ENCODE data around the gene PLCXD1. TPM values are rescaled to one million over a fixed set of nuclear protein-coding genes. Genes with fewer than 3 reads are reported as not detected.
"Not testable (repeated sequence)": the region's sequence is repeated elsewhere in the genome, so short reads cannot be mapped to it uniquely, and the experiment has no call there.

The PLCXD1 gene
- total RNA-seq, 1 donor from 2014 or later, result 14.0 TPM

GRCh38 chrX:318739-319578, 37.8 kb downstream of the PLCXD1 start, which contains the start of gene GTPBP6:
Gene GTPBP6 (minus strand): TSS chrX:318796. CDS start chrX:318787, 9 bp downstream.
- peak within 1 kb of the TSS; percentile 96 to 99 for H3K4me3 ChIP-seq
- H3K9me3 ChIP-seq, result no peaks in the 10 kb centered on the region
- DNase-seq (ENCODE audit: extremely low spot score in 2 of 2), result peak; percentile 99 to 100
- TF ChIP-seq POLR2A (IDR thresholded peaks at IDR 0.05), result peak in 1 of 2 donors; percentile 67
- peak in 1 of 3 experiments; percentile 12 for TF ChIP-seq CTCF (IDR thresholded peaks at IDR 0.05)
- TF ChIP-seq POLR2AphosphoS5 (IDR thresholded peaks at IDR 0.05; ENCODE audit: insufficient read depth in 1 of 2, low read depth in 1 of 2), result peak; percentile 74 to 90
- no peaks in the 10 kb centered on the region for H3K27me3 ChIP-seq
- intact Hi-C loops (cut with DNase I), result loop anchor here (2.0 kb wide), 1 partner anchor 68 kb away; the partner anchor contains the start of gene PPP2R3B
- peaks cover 0 to 10% of the 10 kb centered on the region in 2 donors for H3K36me3 ChIP-seq
- H3K4me1 ChIP-seq, result peaks cover 15% of the 10 kb centered on the region
- H3K27ac ChIP-seq, result peak within 1 kb of the TSS; percentile 97

- TF ChIP-seq CTCF (IDR thresholded peaks at IDR 0.05) (no peak), POLR2AphosphoS5 (IDR thresholded peaks at IDR 0.05; ENCODE audit: insufficient read depth in 1 of 2, low read depth in 1 of 2) (no peak), POLR2A (IDR thresholded peaks at IDR 0.05) (no peak)
- H3K4me1 ChIP-seq, result peaks cover 15% of the 10 kb centered on the region
- no peak for DNase-seq (ENCODE audit: extremely low spot score in 2 of 2)
- H3K4me3 ChIP-seq, result peak overlapping the region; percentile 96 to 99
- no peaks in the 10 kb centered on the region for H3K9me3 ChIP-seq
- H3K27ac ChIP-seq, result peak overlapping the region; percentile 93
- intact Hi-C loops (cut with DNase I), result loop anchor here (2.0 kb wide), 1 partner anchor 67 kb away; the partner anchor contains the start of gene PPP2R3B
- H3K27me3 ChIP-seq, result no peaks in the 10 kb centered on the region
- peaks cover 0 to 7% of the 10 kb centered on the region in 2 donors for H3K36me3 ChIP-seq
Measured at GRCh38 chrX:319579-320125, 38.5 kb downstream of the PLCXD1 start.

- H3K4me3 ChIP-seq, result peak overlapping the region; percentile 96 to 99
- no peak for TF ChIP-seq POLR2A (IDR thresholded peaks at IDR 0.05)
- no peak for TF ChIP-seq CTCF (IDR thresholded peaks at IDR 0.05)
- TF ChIP-seq POLR2AphosphoS5 (IDR thresholded peaks at IDR 0.05; ENCODE audit: insufficient read depth in 1 of 2, low read depth in 1 of 2), result no peak
- no peak for DNase-seq (ENCODE audit: extremely low spot score in 2 of 2)
- H3K9me3 ChIP-seq, result no peaks in the 10 kb centered on the region
- intact Hi-C loops (cut with DNase I), result no loop called here
- H3K27ac ChIP-seq, result peak overlapping the region; percentile 93
- H3K4me1 ChIP-seq, result peaks cover 15% of the 10 kb centered on the region
- H3K36me3 ChIP-seq, result peaks cover 0 to under 1% of the 10 kb centered on the region in 2 donors
- H3K27me3 ChIP-seq, result no peaks in the 10 kb centered on the region
Measured at GRCh38 chrX:320126-320783, 39.1 kb downstream of the PLCXD1 start.

GRCh38 chrX:323721-324628, 42.8 kb downstream of the PLCXD1 start:
- Histone ChIP-seq H3K4me1 (peaks cover 15% of the 10 kb centered on the region), H3K27me3 (no peaks in the 10 kb centered on the region), H3K36me3 (no peaks in the 10 kb centered on the region), H3K27ac (no peak overlapping the region), H3K9me3 (no peaks in the 10 kb centered on the region), H3K4me3 (no peak overlapping the region)
- intact Hi-C loops (cut with DNase I), result no loop called here
- no peak for DNase-seq (ENCODE audit: extremely low spot score in 2 of 2)
- TF ChIP-seq CTCF (IDR thresholded peaks at IDR 0.05) (no peak), POLR2A (IDR thresholded peaks at IDR 0.05) (no peak), POLR2AphosphoS5 (IDR thresholded peaks at IDR 0.05; ENCODE audit: insufficient read depth in 1 of 2, low read depth in 1 of 2) (no peak)

GRCh38 chrX:324664-325063, 43.5 kb downstream of the PLCXD1 start:
- H3K27me3 ChIP-seq; DNase-seq (ENCODE audit: extremely low spot score in 2 of 2); H3K27ac ChIP-seq; intact Hi-C loops (cut with DNase I); H3K9me3 ChIP-seq; H3K36me3 ChIP-seq; H3K4me3 ChIP-seq: not testable (repeated sequence)
- peaks cover 12% of the 10 kb centered on the region for H3K4me1 ChIP-seq

Data from vagina (tissue), 2 donors.